ENCODE results near the gene HSP90AB1.
"Not testable (repeated sequence)": the region's sequence is repeated elsewhere in the genome, so short reads cannot be mapped to it uniquely, and the experiment has no call there.

Gene HSP90AB1

GRCh38 chr6:44230034-44230675, 16.7 kb upstream of the HSP90AB1 start:
- no peaks in the 10 kb centered on the region for H3K9me3 ChIP-seq (replicated peaks in 1 of 11)
- H3K4me1 ChIP-seq = peaks cover 51 to 69% (median 58%) of the 10 kb centered on the region in 10 experiments
- peaks cover 12 to 54% (median 24%) of the 10 kb centered on the region in 11 experiments; a peak in 16 of 22 replicates for H4K20me1 ChIP-seq
- H3K4me2 ChIP-seq = no peak overlapping the region
- TF ChIP-seq Cebpa-rat (IDR thresholded peaks at IDR 0.05) = no peak
- H3K27me3 ChIP-seq = no peaks in the 10 kb centered on the region
- H3K9ac ChIP-seq = no peak overlapping the region; a peak in 1 of 22 replicates
- H3K4me3 ChIP-seq = no peak overlapping the region
- no peak overlapping the region for H3K27ac ChIP-seq
- H3K36me3 ChIP-seq = peaks cover 14 to 77% (median 51%) of the 10 kb centered on the region in 11 experiments; a peak in 21 of 22 replicates

GRCh38 chr6:44231426-44231825, 15.5 kb upstream of the HSP90AB1 start:
- peaks cover 14 to 87% (median 51%) of the 10 kb centered on the region in 11 experiments; a peak in 21 of 22 replicates for H3K36me3 ChIP-seq

GRCh38 chr6:44232676-44233566, 14.0 kb upstream of the HSP90AB1 start:
- peaks cover 0 to 26% (median 2%) of the 10 kb centered on the region in 11 experiments; a peak in 8 of 22 replicates for H4K20me1 ChIP-seq
- H3K4me1 ChIP-seq = peaks cover 40 to 56% (median 46%) of the 10 kb centered on the region in 10 experiments
- H3K4me2 ChIP-seq = peak overlapping the region; percentile 31 to 80 (median 52)
- H3K9me3 ChIP-seq (replicated peaks in 1 of 11) = no peaks in the 10 kb centered on the region
- no peak overlapping the region for H3K4me3 ChIP-seq
- TF ChIP-seq Cebpa-rat (IDR thresholded peaks at IDR 0.05) = no peak
- H3K9ac ChIP-seq = peak overlapping the region; percentile 7 to 67 (median 44); a peak in 17 of 22 replicates
- no peaks in the 10 kb centered on the region for H3K27me3 ChIP-seq
- peaks cover 14 to 79% (median 51%) of the 10 kb centered on the region in 11 experiments; a peak in 21 of 22 replicates for H3K36me3 ChIP-seq
- H3K27ac ChIP-seq = peak overlapping the region in 10 of 11 experiments; percentile 21 to 79 (median 66); a peak in 19 of 22 replicates

More at GRCh38 chr6:44231426-44231825, 15.5 kb upstream of the HSP90AB1 start:
- H3K9me3 ChIP-seq (replicated peaks in 1 of 11); H3K27ac ChIP-seq; H3K4me3 ChIP-seq; H3K27me3 ChIP-seq: not testable (repeated sequence)
- Histone ChIP-seq H3K9ac (peak overlapping the region in 2 of 11 experiments; percentile 1 to 9; a peak in 1 of 22 replicates), H3K4me2 (peak overlapping the region in 4 of 11 experiments; percentile 17 to 37 (median 28); a peak in 5 of 22 replicates), H4K20me1 (peaks cover 0 to 41% (median 11%) of the 10 kb centered on the region in 11 experiments; a peak in 14 of 22 replicates), H3K4me1 (peaks cover 40 to 58% (median 48%) of the 10 kb centered on the region in 10 experiments)

GRCh38 chr6:44233567-44234100, 13.3 kb upstream of the HSP90AB1 start:
- Histone ChIP-seq H3K4me2 (peak overlapping the region; percentile 31 to 80 (median 52)), H3K4me3 (no peak overlapping the region), H3K36me3 (peaks cover 10 to 72% (median 45%) of the 10 kb centered on the region in 11 experiments; a peak in 21 of 22 replicates), H3K4me1 (peaks cover 41 to 63% (median 52%) of the 10 kb centered on the region in 10 experiments), H3K9ac (peak overlapping the region; percentile 7 to 67 (median 44); a peak in 17 of 22 replicates), H3K27ac (peak overlapping the region in 10 of 11 experiments; percentile 21 to 79 (median 66); a peak in 19 of 22 replicates), H3K27me3 (no peaks in the 10 kb centered on the region), H4K20me1 (peaks cover 0 to 19% (median 0%) of the 10 kb centered on the region in 11 experiments; a peak in 7 of 22 replicates), H3K9me3 (replicated peaks in 1 of 11) (no peaks in the 10 kb centered on the region)
- TF ChIP-seq Cebpa-rat (IDR thresholded peaks at IDR 0.05) = no peak

GRCh38 chr6:44234101-44235025, 12.5 kb upstream of the HSP90AB1 start:
- TF ChIP-seq Cebpa-rat (IDR thresholded peaks at IDR 0.05) = no peak
- Histone ChIP-seq H3K27me3 (no peaks in the 10 kb centered on the region), H3K4me1 (peaks cover 41 to 63% (median 52%) of the 10 kb centered on the region in 10 experiments), H3K9me3 (replicated peaks in 1 of 11) (no peaks in the 10 kb centered on the region), H3K36me3 (peaks cover 10 to 65% (median 37%) of the 10 kb centered on the region in 11 experiments; a peak in 21 of 22 replicates), H3K9ac (peak overlapping the region in 9 of 11 experiments; percentile 13 to 67 (median 42); a peak in 12 of 22 replicates), H3K4me3 (no peak overlapping the region), H4K20me1 (peaks cover 0 to 14% (median 0%) of the 10 kb centered on the region in 11 experiments; a peak in 2 of 22 replicates), H3K4me2 (peak overlapping the region; percentile 31 to 80 (median 52); a peak in 16 of 22 replicates), H3K27ac (peak overlapping the region in 9 of 11 experiments; percentile 21 to 79 (median 67); a peak in 15 of 22 replicates)

- H3K4me3 ChIP-seq = no peak overlapping the region
- H3K9ac ChIP-seq = peak overlapping the region in 5 of 11 experiments; percentile 13 to 42 (median 25); a peak in 4 of 22 replicates
- H3K4me2 ChIP-seq = peak overlapping the region in 5 of 11 experiments; percentile 35 to 80 (median 75); a peak in 5 of 22 replicates
- TF ChIP-seq Cebpa-rat (IDR thresholded peaks at IDR 0.05) = no peak
- no peaks in the 10 kb centered on the region for H3K9me3 ChIP-seq (replicated peaks in 1 of 11)
- H3K27ac ChIP-seq = peak overlapping the region in 1 of 11 experiments; percentile 13; a peak in 2 of 22 replicates
- peaks cover 0 to 14% (median 0%) of the 10 kb centered on the region in 11 experiments; a peak in 2 of 22 replicates for H4K20me1 ChIP-seq
- no peaks in the 10 kb centered on the region for H3K27me3 ChIP-seq
- peaks cover 41 to 63% (median 52%) of the 10 kb centered on the region in 10 experiments for H3K4me1 ChIP-seq
- H3K36me3 ChIP-seq = peaks cover 10 to 55% (median 30%) of the 10 kb centered on the region in 11 experiments; a peak in 21 of 22 replicates
Measured at GRCh38 chr6:44235269-44235668, 11.6 kb upstream of the HSP90AB1 start.

GRCh38 chr6:44235891-44236516, 10.9 kb upstream of the HSP90AB1 start:
- H3K4me3 ChIP-seq = no peak overlapping the region
- H3K36me3 ChIP-seq = peaks cover 8 to 48% (median 23%) of the 10 kb centered on the region in 11 experiments; a peak in 20 of 22 replicates
- H3K4me2 ChIP-seq = no peak overlapping the region
- no peaks in the 10 kb centered on the region for H3K27me3 ChIP-seq
- H3K9me3 ChIP-seq (replicated peaks in 1 of 11) = no peaks in the 10 kb centered on the region
- no peak overlapping the region for H3K27ac ChIP-seq
- peaks cover 0 to 14% (median 0%) of the 10 kb centered on the region in 11 experiments; a peak in 1 of 22 replicates for H4K20me1 ChIP-seq
- peaks cover 41 to 63% (median 52%) of the 10 kb centered on the region in 10 experiments for H3K4me1 ChIP-seq
- no peak overlapping the region for H3K9ac ChIP-seq
- TF ChIP-seq Cebpa-rat (IDR thresholded peaks at IDR 0.05) = no peak

All from BLaER1 treated with 17β-estradiol and CSF1 and Interleukin-3, amounts not matched to agents 10 nM and 100 nM (cell line).